Measurements from ENCODE around the gene POLR3E.

POLR3E gene

GRCh38 chr16:22375117-22375962 is 78.1 kb downstream of the POLR3E start:
- DNase-seq (ENCODE audit: insufficient read length, low spot score): no peak
- TF ChIP-seq POLR2AphosphoS5 (IDR thresholded peaks at IDR 0.05; ENCODE audit: low read depth, low read length): no peak
- FAIRE-seq: peak; percentile 80

DNA sequence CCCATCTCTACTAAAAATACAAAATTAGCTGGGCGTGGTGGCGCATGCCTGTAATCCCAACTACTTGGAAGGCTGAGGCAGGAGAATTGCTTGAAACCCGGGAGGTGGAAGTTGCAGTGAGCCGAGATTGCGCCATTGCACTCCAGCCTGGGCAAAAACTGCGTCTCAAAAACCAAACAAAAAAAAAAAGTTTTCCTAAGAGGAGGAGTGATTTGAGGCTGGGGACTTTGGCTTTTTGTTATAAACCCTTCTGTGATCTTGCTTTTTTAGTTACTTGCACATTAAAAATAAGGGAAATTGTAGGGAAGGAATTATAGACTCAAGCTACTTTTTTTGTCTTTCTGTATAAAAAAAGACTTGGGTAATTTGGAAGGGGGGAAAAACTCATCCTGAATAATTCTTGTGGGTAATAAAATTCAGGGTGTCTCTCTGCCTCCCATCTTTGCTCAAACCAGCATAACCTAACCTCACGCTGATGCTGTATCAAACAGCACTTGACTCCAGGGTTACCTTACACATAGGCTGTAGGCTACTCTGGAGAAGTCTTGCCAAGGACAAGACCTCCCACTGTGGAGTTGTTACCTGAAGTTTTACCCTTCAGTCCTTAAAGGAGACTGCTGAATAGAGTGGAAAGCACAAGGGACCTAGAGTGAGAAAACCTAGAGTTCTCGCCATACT is 78.9 kb downstream of the POLR3E start:
- FAIRE-seq (no peak), DNase-seq (ENCODE audit: insufficient read length, low spot score) (no peak)
- TF ChIP-seq POLR2A (IDR thresholded peaks at IDR 0.05; ENCODE audit: low read depth, low read length) (no peak), POLR2AphosphoS5 (IDR thresholded peaks at IDR 0.05; ENCODE audit: low read depth, low read length) (no peak), PAX5 (IDR thresholded peaks at IDR 0.05; ENCODE audit: insufficient read depth, low read length, severe bottlenecking) (no peak), POU2F2 (IDR thresholded peaks at IDR 0.05; ENCODE audit: low read depth, low read length) (no peak), TAF1 (IDR thresholded peaks at IDR 0.05; ENCODE audit: low read depth, low read length) (no peak), SPI1 (IDR thresholded peaks at IDR 0.05; ENCODE audit: low read depth, low read length) (no peak)

- no peak for DNase-seq (ENCODE audit: insufficient read length, low spot score)
- no peak for TF ChIP-seq TAF1 (IDR thresholded peaks at IDR 0.05; ENCODE audit: low read depth, low read length)
- no peak for TF ChIP-seq POU2F2 (IDR thresholded peaks at IDR 0.05; ENCODE audit: low read depth, low read length)
- TF ChIP-seq POLR2AphosphoS5 (IDR thresholded peaks at IDR 0.05; ENCODE audit: low read depth, low read length): no peak
- no peak for TF ChIP-seq POLR2A (IDR thresholded peaks at IDR 0.05; ENCODE audit: low read depth, low read length)
- no peak for TF ChIP-seq SPI1 (IDR thresholded peaks at IDR 0.05; ENCODE audit: low read depth, low read length)
- TF ChIP-seq PAX5 (IDR thresholded peaks at IDR 0.05; ENCODE audit: insufficient read depth, low read length, severe bottlenecking): no peak
- FAIRE-seq: no peak
Measured at GRCh38 chr16:22379656-22380055, 82.4 kb downstream of the POLR3E start.

GRCh38 chr16:22380529-22380928 is 83.3 kb downstream of the POLR3E start:
- no peak for DNase-seq (ENCODE audit: insufficient read length, low spot score)
- TF ChIP-seq TAF1 (IDR thresholded peaks at IDR 0.05; ENCODE audit: low read depth, low read length): no peak
- TF ChIP-seq POLR2AphosphoS5 (IDR thresholded peaks at IDR 0.05; ENCODE audit: low read depth, low read length): no peak
- TF ChIP-seq POU2F2 (IDR thresholded peaks at IDR 0.05; ENCODE audit: low read depth, low read length): no peak
- TF ChIP-seq POLR2A (IDR thresholded peaks at IDR 0.05; ENCODE audit: low read depth, low read length): no peak
- no peak for TF ChIP-seq PAX5 (IDR thresholded peaks at IDR 0.05; ENCODE audit: insufficient read depth, low read length, severe bottlenecking)
- TF ChIP-seq SPI1 (IDR thresholded peaks at IDR 0.05; ENCODE audit: low read depth, low read length): no peak
- no peak for FAIRE-seq

- FAIRE-seq: no peak
- TF ChIP-seq PAX5 (IDR thresholded peaks at IDR 0.05; ENCODE audit: insufficient read depth, low read length, severe bottlenecking) (no peak), POLR2AphosphoS5 (IDR thresholded peaks at IDR 0.05; ENCODE audit: low read depth, low read length) (no peak), TAF1 (IDR thresholded peaks at IDR 0.05; ENCODE audit: low read depth, low read length) (no peak), SPI1 (IDR thresholded peaks at IDR 0.05; ENCODE audit: low read depth, low read length) (no peak), POLR2A (IDR thresholded peaks at IDR 0.05; ENCODE audit: low read depth, low read length) (no peak), POU2F2 (IDR thresholded peaks at IDR 0.05; ENCODE audit: low read depth, low read length) (no peak)
Measured at GRCh38 chr16:22381392-22381791, 84.2 kb downstream of the POLR3E start.

DNA sequence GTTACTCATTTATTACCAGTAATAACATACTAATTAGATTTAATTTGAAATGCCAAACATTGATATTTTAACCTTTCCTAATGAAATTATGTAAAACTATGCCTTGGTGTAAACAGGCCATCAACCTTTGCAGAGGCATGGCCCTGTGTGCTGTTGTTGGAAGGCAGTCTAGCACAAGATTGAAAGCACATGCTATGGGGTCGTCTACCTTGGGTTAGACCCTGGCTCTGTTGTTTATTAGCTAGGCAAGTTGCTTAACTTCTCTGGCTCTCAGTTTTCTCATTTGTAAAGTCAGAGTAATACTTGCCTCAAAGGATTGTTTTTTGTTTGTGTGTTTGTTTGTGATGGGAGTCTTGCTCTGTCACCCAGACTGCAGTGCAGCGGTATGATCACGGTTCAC is 86.6 kb downstream of the POLR3E start:
- TF ChIP-seq PAX5 (IDR thresholded peaks at IDR 0.05; ENCODE audit: insufficient read depth, low read length, severe bottlenecking) (no peak), TAF1 (IDR thresholded peaks at IDR 0.05; ENCODE audit: low read depth, low read length) (no peak), POLR2A (IDR thresholded peaks at IDR 0.05; ENCODE audit: low read depth, low read length) (no peak), SPI1 (IDR thresholded peaks at IDR 0.05; ENCODE audit: low read depth, low read length) (no peak), POLR2AphosphoS5 (IDR thresholded peaks at IDR 0.05; ENCODE audit: low read depth, low read length) (no peak), POU2F2 (IDR thresholded peaks at IDR 0.05; ENCODE audit: low read depth, low read length) (no peak)
- DNase-seq (ENCODE audit: insufficient read length, low spot score) (no peak), FAIRE-seq (no peak)

More at GRCh38 chr16:22381392-22381791, 84.2 kb downstream of the POLR3E start:
- DNase-seq (ENCODE audit: insufficient read length, low spot score): no peak
